Subcutaneous adipose tissue (tissue), 4 donors: ENCODE measurements around the gene CDK17. TPM values are rescaled to one million over a fixed set of nuclear protein-coding genes. Genes with fewer than 3 reads are reported as not detected.

Source experiments
- total RNA-seq, 4 donors: library from RNA; depleted of rRNA; stranded (reverse); fragments of >200 nt; gene quantifications; one replicate each; pipeline ENCODE4 v1.1.0, GENCODE V29; 2016
- TF ChIP-seq, protein P1 (sequence below): fragments of 450-650 bp; IDR thresholded peaks from one replicate; pipeline ENCODE4 v1.5.1; 2016; ENCODE audit warnings: low read depth, mild to moderate bottlenecking, control low read depth, antibody characterized with exemption, moderate library complexity

Gene CDK17
- total RNA-seq, 4 donors from 2014 or later: 54.7 to 83.5 (median 63.2) TPM

DNA sequence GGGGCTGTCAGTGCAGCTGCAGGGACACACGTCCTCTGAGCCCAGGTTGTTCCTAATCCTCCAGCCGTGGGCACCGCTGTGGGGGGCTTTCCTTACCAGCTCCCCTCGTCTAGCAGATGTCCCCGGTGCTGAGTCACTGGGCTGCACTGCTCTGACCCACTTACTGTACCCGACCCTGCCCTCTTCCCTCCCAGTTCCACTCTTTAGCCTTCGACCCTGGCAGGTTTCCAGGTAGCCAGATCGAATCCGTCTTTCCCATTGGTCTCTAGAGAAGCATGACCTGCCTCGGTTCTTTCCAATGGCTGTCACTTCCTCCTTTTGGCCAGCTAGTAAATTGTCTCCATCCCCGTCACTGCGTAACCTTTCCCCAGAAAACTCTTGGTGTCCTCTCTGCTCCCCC, 157.6 kb downstream of the CDK17 start:
- TF ChIP-seq, protein P1, sequence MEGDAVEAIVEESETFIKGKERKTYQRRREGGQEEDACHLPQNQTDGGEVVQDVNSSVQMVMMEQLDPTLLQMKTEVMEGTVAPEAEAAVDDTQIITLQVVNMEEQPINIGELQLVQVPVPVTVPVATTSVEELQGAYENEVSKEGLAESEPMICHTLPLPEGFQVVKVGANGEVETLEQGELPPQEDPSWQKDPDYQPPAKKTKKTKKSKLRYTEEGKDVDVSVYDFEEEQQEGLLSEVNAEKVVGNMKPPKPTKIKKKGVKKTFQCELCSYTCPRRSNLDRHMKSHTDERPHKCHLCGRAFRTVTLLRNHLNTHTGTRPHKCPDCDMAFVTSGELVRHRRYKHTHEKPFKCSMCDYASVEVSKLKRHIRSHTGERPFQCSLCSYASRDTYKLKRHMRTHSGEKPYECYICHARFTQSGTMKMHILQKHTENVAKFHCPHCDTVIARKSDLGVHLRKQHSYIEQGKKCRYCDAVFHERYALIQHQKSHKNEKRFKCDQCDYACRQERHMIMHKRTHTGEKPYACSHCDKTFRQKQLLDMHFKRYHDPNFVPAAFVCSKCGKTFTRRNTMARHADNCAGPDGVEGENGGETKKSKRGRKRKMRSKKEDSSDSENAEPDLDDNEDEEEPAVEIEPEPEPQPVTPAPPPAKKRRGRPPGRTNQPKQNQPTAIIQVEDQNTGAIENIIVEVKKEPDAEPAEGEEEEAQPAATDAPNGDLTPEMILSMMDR: no peak

DNA sequence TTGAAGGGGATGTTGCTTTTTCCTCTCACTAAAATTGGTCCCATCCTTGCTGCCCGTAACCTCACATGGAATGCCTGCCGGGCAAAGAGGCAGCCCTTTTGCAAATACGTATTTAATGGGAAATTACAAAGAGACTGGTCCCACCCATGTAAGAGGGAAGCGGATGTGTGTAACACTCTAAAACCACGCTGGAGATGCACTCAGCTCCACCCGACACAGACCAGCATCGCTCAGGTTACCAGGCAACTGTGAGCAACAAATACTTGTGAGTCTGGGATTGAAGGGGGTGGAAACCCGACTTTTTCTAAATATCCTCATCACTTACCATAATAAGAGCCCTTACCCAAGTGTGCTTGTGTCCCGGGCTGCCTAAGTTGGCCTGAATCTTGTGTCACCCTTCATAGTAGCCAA, 158.4 kb downstream of the CDK17 start:
- TF ChIP-seq, protein P1: no peak

DNA sequence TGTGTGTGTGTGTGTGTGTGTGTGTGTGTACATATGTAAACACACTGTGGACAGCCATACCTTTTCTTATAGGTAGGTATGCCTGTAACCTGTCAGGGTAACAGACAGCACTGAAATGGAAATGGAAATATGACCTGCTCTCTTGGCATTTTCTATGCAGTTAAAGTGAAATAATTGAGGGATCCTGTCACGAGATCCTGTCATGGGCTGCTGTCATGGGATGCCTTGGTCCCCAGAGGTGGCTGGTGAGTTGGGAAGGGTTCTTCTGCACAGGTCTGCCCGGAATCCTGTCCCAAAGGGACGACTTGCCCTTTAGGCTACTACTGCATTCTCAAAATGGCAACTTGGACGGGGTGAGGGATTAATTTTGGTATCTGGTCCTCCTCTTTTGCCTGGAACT, 158.8 kb downstream of the CDK17 start:
- TF ChIP-seq, protein P1: no peak

DNA sequence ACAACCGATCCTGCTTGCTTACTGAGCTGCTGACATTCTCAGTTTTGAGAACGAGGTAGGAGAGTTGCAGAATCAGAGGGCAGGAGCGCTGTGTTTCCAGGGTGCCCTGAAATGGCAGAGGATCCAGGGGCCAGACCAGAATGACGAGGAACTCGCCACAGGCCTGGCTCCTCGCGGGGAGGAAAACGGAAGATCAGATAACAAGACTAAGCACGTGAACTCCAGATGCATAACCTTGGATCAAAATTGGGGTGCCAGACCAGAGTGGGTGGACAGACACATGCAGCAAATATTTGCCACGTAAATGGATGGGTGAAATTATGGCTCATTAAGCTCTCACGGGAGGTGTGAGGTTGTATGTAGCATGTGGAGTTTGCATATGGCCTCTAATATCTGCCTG, 159.6 kb downstream of the CDK17 start:
- TF ChIP-seq, protein P1: no peak

DNA sequence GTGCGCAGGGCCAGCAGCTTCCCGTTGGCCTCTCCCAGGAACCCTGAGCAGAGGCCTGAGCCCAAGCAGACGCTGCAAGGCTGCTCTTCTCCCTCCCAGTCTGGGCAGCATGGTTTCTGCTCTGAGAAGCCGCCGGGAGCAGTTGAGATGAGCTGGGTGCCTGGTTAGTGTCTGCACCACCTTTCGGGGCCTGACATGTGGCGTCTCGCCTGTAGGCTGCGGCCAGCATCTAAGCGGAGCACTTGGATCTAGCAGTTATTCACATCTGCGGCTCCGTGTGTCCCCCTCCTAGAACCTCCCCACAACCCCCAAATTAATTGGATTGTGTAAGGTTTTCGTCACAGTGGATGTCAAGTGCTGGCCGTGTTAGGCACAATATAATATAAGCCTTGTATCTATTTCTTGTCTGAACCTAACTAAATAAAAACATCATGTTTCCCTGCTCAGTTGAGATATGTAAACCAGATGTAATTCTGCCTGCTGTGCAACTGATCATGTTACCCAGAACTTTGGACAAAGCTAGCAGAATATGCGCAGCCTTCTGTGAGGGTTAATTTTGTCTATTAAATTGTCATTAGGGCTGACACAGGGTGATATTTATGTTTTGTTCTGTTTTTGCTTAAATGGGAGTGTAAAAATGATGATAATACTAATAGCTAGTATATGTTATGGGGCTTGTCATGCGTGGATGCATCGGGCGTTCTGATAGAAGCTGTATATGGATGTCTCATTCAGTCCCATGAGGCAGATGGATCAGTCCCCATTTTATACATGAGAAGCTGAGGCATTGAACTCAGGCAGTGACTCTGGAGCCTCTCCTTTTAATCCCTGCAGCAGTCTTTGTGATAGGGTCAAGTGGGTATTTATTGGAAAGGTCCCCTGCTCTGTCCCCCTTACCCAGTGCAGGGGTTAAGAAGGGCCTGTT, 160.3 kb downstream of the CDK17 start:
- TF ChIP-seq, protein P1: no peak

DNA sequence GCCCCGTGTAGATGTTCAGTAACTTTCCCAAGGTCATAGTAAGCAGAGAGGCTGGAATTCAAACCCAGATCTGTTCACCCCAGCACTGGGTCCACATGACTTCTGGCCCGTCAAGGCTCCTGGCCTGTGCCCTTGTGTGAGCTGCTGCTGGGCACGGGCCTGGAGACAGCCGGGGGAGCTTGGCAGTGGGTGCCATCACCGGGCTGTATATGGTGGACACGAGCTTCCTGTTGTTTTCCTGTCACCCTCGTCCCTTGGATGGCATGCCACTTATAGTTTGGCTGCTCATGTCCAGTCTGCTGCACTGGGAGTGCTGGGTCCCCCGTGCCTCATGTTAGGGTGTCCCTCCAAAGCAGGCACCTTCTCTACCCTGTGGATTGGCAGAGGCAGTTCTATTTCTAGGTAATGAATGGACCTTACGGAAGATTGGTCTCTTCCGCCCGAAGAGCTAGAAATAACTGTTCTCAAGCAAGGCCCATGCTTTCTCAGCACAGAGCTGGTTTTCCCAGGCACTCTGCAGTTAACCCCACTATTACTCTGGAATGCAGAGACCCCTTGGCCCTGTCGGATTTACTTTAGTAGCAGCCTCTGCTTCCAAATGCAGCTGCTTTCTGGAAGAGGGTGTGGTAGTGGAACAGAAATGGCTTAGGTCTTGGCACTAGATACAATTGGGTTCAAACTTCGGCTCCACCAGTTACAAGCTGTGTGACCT, 161.7 kb downstream of the CDK17 start:
- TF ChIP-seq, protein P1: no peak

DNA sequence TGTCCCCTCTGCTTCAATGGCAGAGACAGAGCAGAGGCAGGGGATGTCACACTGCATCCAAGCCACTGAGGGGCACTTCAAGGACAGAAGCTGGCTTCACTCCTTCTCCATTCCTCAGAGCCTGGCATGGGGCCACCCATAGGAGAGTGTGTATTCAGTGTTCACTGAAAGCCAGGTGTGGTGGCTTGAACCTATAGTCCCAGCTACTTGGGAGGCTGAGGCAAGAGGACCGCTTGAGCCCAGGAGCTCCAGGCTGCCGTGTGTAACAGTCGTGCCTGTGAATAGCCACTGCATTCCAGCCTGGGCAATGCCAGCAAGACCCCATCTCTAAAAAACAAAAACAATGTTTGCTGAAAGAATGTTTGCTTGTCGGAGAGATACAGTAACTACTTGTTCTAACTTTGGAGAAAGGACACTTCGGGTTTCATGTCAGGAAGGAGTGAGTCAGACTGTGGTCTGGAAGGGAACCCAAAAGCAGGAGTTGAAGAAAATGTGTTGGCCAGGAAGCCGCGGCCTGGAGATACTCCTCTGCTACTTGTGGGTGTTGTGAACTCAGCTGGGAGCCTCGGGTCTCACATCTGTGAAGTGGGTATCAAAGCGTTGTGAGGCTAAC, 162.7 kb downstream of the CDK17 start:
- TF ChIP-seq, protein P1: no peak
